VCaP (cell line): ENCODE measurements around the gene IL24.

Experiments used
- H3K27ac ChIP-seq: fragments of 450-650 bp; 2 replicates; pipeline ENCODE4 v1.5.1; 2017
- TF ChIP-seq, protein P1 (sequence below): fragments of 450-650 bp; conservative IDR thresholded peaks from 2 replicates; pipeline ENCODE4 v1.5.1; 2017; ENCODE audit warnings: mild to moderate bottlenecking, moderate library complexity

The IL24 gene

GRCh38 chr1:206939841-206940587, 42.8 kb downstream of the IL24 start:
- TF ChIP-seq, protein P1, sequence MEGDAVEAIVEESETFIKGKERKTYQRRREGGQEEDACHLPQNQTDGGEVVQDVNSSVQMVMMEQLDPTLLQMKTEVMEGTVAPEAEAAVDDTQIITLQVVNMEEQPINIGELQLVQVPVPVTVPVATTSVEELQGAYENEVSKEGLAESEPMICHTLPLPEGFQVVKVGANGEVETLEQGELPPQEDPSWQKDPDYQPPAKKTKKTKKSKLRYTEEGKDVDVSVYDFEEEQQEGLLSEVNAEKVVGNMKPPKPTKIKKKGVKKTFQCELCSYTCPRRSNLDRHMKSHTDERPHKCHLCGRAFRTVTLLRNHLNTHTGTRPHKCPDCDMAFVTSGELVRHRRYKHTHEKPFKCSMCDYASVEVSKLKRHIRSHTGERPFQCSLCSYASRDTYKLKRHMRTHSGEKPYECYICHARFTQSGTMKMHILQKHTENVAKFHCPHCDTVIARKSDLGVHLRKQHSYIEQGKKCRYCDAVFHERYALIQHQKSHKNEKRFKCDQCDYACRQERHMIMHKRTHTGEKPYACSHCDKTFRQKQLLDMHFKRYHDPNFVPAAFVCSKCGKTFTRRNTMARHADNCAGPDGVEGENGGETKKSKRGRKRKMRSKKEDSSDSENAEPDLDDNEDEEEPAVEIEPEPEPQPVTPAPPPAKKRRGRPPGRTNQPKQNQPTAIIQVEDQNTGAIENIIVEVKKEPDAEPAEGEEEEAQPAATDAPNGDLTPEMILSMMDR: no peak
- no peak overlapping the region for H3K27ac ChIP-seq

DNA sequence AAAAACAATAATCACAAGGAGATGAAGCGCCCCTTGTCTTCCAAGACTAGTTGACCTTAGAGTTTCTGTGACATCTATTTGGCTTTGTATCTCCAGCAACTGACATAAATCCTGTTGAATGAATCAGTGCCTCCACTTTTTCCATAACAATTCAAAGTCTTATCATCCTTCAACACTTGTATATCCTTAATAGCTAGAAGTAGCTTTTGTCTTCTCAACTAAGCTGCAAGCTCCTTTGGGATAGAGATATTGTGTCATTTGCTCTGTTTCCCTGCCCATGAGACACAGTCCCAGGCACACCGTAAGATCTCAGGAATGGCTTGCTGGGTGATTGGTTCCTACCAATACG, 43.3 kb downstream of the IL24 start:
- no peak overlapping the region for H3K27ac ChIP-seq
- TF ChIP-seq, protein P1: no peak

GRCh38 chr1:206941766-206942418, 44.6 kb downstream of the IL24 start:
- TF ChIP-seq, protein P1: no peak

DNA sequence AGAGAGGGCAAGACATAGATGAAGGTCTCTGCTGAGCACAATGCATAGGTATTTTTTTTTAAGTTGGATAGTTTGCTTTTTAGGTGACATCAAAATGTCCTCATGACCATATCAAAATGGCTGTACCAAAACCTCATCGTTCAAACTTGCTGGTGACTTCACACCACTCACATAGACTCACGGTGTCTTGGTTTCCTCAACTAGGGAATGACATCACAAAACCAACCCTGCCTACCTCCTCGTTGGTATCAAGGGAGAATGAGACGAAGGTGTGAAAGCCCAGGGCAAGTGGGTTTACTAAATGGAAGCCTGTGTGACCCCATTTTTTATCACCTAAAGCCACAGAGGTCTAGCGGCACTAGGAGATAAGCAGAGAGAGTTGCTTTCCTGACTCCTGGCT, 47.5 kb downstream of the IL24 start:
- TF ChIP-seq, protein P1: no peak
- no peak overlapping the region for H3K27ac ChIP-seq

More at GRCh38 chr1:206941766-206942418, 44.6 kb downstream of the IL24 start:
- H3K27ac ChIP-seq: peak overlapping the region; percentile 34

GRCh38 chr1:206945779-206946178, 48.5 kb downstream of the IL24 start:
- TF ChIP-seq, protein P1: no peak
- H3K27ac ChIP-seq: no peak overlapping the region

GRCh38 chr1:206946261-206946660, 49.0 kb downstream of the IL24 start, which contains the start of gene PIGR:
TSS of gene PIGR (minus strand) at chr1:206946466. CDS start at chr1:206940531, 5,935 bp downstream.
- TF ChIP-seq, protein P1: no peak
- no peak within 1 kb of the TSS for H3K27ac ChIP-seq

- no peak overlapping the region for H3K27ac ChIP-seq
- TF ChIP-seq, protein P1: no peak
These were observed 50.0 kb downstream of the IL24 start for GRCh38 chr1:206947255-206947654.
